Fibroblast of skin of scalp (primary cell): ENCODE results near the gene COX7A1. TPM values are rescaled to one million over a fixed set of nuclear protein-coding genes. Genes with fewer than 3 reads are reported as not detected.
A peak's percentile ranks its signal among the peaks of the same experiment; 100 is the strongest.
"Not testable (repeated sequence)": the region's sequence is repeated elsewhere in the genome, so short reads cannot be mapped to it uniquely, and the experiment has no call there.

Experiments used
- DNase-seq: peaks from one replicate; pipeline ENCODE4 v3.0.0-alpha.2; 2013
- polyA plus RNA-seq, 2 experiments: library from polyadenylated mRNA; unstranded; fragments of 120-200 nt; gene quantifications; one replicate each; pipeline ENCODE4 v1.2.1, GENCODE V29; 2013; ENCODE audit not compliant: insufficient read length in 2 of 2

The COX7A1 gene
- polyA plus RNA-seq (2013, experiment 1 of 2; ENCODE audit: insufficient read length): 8.2 TPM
- polyA plus RNA-seq (2013, experiment 2 of 2; ENCODE audit: insufficient read length): 16.3 TPM

DNA sequence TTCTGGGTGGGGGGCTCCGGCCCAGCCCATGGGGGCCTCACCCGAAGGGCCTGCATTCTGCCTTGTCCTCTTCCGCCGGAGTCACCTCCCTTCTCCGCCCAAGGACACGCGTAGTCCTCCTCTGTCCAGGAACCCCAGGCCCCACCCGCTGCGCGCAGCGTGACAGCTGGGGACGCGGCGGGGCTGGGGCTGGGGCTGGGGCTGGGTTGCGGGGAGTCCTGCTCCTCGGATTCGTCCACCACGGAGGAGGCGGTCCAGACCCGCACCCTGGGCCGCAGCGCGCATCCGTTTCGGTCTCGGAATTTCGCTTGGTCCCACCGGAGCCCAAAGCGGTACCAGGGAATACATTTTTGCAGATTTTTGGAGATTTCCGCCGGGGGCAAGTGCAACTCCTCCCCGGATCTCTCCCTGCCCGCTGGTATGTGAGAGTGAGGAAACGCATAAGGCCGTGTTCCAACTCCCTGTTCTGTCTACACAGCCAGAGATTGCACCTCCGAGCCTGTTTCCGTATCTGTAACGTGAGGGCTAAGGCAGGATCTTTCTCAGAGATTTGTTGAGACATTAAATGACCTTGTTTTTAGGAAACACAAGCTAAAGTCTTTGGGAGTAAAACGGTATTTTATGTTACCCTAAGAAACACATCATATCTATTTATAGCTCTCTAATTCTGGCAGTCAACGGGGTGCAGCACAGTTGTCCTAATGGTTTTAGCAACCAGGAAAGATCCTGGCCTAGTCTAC lies at the start of gene COX7A1:
COX7A1 (minus strand) TSS at position 96 of the 740 bp plus-strand sequence; CDS start at position 56, 40 bp downstream.
- DNase-seq: peak; percentile 29

DNA sequence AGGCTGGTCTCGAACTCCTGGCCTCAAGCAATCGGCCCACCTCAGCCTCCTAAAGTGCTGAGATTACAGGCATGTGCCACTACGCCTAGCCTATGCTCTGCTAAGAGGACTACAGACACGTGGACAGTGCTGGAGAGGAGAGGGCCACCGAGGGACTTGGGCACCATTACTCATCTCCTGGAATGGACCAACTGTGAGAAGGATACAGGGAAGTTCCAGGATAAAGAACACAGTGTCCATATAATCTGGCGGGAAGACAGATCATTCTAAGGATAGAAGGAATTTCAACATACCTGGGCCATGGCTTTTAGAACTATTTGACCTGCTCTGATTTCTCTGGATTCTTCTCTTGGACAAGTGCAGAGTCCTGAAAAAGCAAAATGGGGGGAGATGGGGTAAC lies 49.4 kb upstream of the COX7A1 start:
- no peak for DNase-seq

DNA sequence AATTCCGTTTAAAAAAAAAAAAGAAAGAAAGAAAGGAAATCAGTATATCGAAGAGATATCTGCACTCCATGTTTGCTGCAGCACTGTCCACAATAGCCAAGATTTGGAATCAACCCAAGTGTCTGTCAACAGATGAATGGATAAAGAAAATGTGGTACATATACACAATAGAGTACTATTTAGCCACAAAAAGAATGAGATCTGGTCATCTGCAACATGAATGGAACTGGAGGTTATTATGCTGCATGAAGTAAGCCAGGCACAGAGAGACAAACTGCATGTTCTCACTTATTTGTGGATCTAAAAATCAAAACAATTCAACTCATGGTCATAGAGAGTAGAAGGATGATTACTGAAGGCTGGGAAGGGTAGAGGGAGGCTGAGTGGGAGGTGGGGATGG lies 45.9 kb upstream of the COX7A1 start:
- no peak for DNase-seq

DNA sequence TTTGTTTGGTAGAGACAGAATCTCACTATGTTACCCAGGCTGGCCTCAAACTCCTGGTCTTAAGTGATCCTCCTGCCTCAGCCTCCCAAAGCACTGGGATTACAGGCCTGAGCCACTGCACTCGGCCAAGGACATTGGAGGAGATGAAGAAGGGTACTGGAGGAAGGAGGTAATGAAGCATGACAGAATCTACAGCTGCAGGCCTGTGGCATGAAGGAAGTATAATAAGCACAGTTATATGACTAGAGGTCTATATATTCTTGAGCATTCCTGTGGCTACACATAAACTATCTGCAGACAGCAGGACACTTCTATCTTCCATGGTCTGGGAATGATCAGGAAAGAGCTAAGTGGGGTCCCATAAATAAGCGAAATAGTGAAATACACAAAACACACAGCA lies 44.0 kb upstream of the COX7A1 start:
- DNase-seq: peak; percentile 22

DNA sequence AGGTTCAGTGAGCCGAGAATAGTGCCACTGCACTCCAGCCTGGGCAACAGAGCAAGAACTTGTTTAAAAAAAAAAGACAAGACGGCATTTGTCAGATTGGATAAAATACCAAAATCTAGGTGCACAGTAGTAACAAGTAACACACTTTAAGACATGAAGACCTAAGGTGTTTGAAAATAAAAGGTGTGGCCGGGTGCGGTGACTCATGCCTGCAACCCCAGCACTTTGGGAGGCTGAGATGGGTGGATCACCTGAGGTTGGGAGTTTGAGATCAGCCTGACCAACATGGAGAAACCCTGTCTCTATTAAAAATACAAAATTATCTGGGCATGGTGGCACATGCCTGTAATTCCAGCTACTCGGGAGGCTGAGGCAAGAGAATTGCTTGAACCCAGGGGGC lies 34.5 kb upstream of the COX7A1 start:
- DNase-seq: not testable (repeated sequence)

DNA sequence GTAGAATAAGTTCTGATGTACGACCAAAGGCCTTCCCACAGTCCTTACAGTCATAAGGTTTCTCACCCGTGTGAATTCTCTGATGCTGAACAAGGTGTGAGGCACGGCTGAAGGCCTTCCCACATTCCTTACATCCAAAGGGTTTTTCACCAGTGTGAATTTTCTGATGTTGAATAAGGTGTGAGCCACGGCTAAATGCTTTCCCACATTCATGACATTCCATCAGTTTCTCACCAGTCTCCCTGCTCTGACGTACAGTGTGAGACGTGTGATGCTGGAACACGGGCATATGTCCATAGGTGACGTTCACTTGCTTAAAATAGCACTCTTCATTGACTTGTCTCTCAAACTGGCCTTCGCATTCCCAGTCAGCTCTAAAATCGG lies 31.0 kb upstream of the COX7A1 start:
- no peak for DNase-seq

DNA sequence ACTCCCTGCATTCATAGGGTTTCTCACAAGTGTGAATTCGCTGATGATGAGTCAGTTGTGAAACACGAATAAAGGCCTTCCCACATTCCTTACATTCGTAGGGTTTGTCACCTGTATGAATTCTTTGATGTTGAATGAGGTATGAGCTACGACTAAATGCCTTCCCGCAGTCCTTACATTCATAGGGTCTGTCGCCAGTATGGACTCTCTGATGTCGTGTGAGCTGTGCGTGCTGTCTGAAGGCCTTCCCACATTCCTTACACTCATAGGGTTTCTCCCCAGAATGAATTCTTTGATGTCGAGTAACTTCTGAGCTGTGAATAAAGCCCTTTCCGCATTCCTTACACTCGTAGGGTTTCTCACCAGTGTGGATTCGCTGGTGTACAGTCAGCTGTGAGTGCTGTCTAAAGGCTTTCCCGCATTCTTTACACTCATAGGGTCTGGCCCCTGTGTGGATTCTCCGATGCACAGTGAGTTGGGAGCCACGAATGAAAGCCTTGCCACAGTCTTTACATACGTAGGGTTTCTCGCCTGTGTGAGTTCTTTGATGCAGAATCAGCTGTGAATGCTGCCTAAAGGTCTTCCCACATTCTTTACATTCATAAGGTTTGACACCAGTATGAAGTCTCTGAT lies 30.5 kb upstream of the COX7A1 start:
- DNase-seq: peak; percentile 97

DNA sequence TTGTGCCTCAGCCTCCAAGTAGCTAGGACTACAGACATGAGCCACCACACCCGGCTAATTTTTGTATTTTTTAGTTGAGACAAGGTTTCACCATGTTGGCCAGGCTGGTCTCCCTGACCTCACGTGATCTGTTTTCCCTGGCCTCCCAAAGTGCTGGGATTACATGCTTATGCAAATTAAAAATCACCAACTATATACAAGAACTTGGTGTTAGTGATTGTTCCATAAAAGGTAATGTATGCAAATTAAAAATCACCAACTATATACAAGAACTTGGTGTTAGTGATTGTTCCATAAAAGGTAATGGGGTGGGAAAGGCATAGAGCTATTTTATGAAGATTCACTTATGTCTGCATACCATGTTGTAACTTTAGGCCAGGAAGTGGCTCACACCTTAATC lies 26.8 kb upstream of the COX7A1 start:
- DNase-seq: peak; percentile 7

DNA sequence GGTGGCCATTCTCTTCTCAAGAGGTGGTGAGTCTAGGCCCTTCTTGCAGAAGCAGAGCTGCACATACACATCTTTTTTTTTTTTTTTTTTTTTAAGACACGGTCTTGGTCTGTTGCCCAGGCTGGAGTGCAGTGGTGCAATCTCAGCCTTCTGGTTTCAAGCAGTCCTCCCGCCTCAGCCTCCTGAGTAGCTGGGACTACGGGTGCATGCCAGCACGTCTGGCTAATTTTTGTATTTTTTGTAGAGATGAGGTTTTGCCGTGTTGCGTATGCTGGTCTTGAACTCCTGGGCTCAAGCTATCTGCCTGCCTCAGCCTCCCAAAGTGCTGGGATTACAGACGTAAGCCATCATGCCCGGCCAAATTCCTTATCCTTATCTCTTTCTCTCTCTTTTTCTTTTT lies 21.6 kb upstream of the COX7A1 start:
- not testable (repeated sequence) for DNase-seq

DNA sequence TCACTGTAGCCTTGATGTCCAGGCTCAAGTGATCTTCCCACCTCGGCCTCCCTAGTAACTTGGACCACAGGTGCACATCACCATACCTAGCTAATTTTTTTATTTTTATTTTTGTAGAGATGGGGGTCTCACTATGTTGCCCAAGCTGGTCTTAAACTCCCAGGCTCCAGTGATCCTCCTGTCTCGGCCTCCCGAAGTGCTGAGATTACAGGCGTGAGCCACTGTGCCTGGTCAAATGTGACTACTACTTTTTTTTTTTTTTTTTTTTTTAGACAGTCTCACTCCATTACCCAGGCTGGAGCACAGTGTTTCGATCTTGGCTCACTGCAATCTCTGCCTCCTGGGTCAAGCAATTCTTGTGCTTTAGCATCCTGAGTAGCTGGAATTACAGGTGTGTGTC lies 20.6 kb upstream of the COX7A1 start:
- no peak for DNase-seq

DNA sequence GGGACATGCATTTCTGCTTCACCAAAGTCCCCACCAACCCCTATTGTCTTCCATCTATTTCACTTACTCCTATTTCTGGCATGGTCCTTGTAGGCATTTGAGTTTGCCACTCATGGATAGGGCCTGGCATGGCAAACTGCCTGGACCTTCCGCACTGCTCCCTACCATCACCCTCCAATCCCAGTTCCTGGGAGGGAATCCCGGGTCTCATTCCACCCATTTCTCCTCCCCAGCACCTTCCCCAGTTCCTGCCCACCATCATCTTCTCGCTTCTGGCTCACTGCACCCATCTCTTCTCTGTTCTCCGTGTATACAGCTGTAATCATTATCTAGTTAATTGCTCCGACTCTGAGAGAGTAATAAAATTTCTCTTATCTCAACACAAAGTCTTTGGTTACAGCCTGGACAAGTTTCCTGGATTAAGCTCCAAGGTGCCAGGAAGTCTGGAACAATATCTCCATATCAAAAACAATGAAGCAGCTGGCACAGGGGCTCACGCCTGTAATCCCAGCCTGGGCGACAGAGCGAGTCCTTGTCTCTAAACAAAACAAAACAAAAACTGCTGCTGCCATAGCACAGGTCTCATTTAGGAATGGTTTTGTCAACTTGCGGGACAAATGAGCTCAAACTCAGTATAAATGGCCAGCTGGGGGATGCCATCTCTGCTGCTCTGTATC lies 17.0 kb upstream of the COX7A1 start:
- DNase-seq: no peak

DNA sequence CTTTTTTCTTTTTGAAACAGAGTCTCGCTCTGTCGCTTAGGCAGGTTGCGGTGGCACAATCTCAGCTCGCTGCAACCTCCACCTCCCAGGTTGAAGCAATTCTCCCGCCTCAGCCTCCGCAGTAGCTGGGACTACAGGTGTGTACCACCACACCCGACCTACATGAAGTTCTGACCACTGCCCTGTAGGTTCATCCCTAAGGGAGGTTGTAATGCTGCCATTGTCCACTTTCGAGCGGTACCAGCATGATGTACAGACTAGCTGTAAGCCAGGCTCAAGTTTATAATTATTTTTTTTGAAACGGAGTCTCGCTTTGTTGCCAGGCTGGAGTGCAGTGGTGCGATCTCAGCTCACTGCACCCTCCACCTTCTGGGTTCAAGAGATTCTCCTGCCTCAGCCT lies 11.6 kb upstream of the COX7A1 start:
- DNase-seq: no peak

DNA sequence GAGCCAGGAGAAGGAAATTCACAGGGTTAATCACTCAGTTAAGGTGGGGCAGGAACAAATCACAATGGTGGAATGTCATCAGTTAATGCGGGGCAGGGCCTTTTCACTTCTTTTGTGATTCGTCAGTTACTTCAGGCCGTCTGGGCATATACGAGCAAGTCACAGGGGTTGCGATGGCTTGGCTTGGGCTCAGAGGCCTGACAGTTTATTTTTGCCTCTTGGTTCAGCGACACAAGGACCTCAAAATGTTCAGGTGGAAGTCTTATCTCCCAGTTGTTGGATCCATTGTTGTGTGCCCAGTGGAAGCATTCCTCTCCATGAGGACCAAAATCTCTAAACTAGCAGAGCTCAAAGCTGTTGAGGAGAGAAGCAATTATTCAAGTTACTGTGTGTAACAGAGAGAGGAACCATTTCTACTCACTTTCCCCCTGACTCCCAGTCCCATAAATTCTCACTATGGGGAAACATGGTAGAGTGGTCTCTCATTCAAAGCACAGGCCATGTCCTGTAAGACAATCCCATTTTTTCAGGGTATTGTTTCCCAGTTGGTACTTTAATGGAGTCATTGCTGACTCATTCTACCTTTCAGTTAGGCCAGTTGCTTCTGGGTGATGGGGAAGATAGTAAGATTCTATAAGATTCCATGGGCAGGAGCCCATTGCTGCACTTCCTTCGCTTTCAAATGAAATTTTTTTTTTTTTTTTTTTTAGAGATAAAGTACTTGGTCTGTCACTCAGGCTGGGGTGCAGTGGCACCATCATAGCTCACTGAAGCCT lies 8.8 kb upstream of the COX7A1 start:
- no peak for DNase-seq

DNA sequence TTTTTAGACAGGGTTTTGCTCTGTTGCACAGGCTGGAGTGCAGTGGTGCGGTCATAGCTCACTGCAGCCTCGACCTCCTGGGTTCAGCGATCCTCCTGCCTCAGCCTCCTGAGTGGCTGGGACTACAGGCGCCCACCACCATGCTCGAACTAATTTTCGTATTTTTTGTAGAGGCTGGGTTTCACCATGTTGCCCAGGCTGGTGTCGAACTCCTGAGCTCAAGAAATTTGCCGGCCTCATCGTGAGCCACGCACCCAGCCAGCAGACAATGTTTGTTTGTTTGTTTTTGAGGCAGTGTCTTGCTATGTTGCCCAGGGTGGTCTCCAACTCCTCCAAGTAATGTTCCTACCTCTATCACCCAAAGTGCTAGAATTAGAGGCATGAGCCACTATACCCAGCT lies 879 bp upstream of the COX7A1 start:
- DNase-seq: no peak

DNA sequence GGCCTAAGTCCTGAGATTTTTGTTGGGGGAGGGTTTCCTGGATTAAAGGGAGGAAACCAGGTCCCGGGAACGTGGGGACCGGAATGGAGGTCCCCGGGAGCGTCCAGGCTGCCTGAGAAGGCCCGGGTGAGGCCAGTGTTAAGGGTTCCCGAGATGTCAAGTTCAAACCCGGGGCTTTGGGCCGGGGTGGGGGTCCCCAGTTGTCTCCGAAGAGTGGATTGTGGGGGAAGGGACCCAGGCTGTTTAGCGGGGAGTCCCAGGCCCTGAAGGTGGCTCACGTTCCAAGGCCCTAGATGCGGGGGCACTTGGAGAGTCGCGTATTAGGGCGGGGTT lies 262 bp downstream of the COX7A1 start:
- no peak for DNase-seq

DNA sequence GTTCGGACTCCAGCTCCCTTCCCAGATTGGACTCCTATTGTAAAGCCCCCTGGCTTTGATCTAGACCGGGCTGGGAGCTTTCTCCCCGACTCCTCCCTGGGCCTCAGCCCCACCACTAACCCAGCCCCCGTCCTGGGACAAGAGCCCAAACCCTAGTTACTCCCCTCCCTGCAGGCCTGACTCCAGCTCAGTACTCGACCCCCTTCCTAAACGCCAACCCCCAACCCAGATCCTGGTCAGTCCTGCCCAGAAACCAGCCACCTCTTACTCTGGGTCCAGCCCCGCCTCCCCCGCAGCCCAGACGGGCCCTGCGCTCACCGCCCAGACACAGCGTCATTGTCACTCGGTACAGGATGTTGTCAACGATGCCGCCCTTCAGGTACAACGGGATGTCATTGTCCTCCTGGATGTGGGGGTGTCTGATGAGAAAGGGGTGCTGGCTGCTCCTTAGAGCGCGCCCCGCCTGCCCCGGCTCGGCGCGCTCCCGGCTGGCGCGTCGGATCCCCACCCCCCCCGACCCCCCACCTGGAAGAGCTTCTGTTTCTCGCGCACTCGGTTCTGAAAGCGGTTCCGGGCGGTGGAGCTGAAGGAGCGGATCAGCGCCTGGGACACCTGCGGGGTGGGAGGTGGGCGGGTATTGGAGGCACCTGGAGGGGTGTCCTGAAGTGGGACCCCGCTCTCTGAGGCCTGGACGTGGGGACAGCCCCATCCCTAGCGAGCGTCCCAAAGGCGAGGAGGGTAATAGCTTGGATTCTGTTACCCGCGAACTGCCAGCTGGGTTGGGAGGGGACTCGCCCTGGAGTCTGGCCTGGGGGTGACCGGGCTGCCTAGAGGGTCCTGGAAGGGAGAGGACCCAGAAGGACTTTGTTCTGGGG lies 866 bp downstream of the COX7A1 start:
- no peak for DNase-seq

DNA sequence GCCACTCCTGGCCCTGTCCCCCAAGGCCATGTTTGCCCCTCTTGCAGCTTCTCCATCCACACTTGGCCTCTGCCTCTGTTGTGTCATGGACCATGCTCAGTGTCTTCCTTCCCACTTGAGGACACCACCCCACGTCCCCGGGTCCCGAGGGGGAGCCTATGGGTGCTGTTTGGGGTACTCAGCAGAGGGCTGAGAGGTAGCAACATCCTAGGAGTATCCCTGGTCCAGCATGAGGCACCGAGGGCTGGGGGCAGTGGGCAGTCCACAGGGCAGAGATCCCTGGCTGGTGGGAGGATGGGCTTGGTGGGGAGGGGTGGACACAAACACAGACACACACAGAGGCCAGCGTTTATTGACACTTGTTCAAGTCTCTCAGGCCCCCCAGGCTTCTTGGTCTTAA lies 1.7 kb downstream of the COX7A1 start:
- no peak for DNase-seq

DNA sequence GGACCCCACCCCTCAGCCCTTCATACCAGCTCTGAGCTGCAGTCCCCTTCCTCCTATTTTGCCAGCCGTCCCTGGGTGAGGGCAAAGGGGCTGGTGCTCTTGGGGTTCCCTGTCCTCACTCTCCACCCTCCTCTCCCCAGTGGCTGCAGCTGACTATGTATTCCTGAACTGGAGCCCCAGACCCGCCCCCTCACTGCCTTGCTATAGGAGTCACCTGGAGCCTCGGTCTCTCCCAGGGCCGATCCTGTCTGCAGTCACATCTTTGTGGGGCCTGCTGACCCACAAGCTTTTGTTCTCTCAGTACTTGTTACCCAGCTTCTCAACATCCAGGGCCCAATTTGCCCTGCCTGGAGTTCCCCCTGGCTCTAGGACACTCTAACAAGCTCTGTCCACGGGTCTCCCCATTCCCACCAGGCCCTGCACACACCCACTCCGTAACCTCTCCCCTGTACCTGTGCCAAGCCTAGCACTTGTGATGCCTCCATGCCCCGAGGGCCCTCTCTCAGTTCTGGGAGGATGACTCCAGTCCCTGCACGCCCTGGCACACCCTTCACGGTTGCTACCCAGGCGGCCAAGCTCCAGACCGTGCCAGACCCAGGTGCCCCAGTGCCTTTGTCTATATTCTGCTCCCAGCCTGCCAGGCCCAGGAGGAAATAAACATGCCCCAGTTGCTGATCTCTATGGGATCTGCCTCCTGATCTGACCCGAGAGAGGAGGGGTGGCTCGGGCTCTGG lies 2.4 kb downstream of the COX7A1 start:
- DNase-seq: no peak

DNA sequence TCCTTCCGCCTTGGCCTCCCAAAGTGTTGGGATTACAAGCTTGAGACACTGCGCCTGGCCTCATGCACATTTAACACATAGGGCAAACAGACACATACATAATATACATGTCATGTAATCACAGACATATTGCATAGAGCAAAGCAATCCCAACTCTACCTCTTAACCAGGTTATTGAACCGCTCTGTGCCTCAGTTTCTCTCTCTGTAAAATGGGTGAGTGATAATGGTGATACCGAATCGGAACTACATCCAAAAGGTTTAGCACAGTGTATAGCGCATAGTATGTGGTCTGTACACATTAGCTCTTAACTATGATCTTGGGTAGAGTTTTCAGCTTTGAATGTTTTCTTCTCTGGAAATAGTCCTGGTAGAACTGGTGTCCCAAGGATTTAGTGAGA lies 7.6 kb downstream of the COX7A1 start:
- DNase-seq: no peak

DNA sequence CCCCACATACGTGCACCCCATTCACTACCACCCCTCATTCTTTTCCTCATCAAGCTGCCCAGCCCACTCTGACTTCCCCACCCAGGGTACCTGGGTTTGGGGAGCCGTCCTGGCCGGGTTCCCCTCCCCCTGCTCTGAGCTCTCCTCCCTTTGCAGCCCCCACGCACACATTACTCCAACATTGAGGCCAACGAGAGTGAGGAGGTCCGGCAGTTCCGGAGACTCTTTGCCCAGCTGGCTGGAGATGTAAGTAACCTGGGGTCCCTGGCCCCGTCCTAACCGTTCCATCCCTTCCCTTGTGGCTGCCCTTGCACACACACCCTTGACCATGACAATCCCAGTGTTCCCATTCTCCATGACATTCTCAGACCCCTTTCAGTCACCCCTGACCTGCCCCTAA lies 9.8 kb downstream of the COX7A1 start:
- no peak for DNase-seq

DNA sequence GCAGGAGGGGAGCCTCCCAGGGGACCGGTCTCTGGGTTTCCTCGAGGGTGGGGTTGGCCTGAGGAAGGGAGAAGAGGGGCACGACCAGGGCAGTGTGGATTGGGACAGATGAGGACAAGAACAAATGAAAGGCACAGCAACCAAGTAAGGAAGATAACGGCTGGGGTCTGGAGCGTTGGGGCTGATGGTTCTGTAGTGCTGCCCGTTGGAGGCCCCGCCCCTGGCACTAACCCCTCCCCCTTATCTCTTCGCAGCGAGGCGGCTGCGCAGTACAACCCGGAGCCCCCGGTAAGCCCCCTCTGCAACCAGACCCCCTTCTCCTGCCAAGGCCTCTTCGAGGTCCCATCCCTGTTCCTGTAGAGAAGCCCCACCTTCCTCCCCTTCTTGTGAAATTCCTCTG lies 10.2 kb downstream of the COX7A1 start:
- DNase-seq: no peak
